Measurements from ENCODE around the gene CTDSPL.

DNA sequence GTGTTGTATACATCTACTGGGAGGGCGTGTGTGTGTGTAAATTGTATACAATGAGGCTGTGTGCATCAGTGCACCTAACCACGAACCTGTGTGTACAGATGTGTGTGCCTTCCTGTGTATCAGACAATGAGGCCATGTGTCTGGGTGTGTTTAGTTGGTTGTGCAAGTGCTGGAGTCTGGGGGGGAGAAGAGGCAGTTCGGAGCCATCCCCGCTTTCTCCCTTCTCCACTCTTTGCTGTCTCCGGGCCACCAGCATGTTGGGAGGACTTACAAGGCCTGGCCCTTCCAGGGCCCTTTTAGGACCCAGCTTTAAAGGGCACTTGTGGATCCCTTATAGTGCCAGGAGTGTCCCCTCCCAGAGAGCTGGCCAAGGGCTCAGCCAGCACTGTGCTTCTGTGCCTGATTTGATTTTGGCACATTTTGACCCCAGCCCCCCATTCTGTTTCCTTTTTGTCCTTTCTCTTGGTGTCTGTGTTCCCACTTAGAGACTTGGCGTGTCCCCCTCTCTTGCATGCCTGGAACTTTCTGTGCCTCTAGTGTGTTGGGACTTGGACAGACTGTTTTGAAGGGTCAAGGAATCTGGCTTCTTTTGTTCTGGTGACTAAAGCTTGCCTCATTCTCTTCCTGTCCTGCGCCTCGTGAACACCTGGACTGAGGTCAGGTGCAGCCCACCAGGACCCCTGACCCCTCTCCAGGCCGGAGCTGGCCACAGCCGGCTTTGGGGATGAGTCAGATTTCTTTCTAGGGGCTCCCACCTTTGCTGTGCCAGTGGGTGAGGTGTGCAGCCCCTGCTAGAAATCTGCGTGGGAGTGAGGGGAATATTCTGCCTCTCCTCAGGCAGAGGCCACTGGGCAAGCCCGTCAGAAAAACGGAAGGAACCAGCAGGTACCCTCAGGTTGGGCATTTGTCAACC lies 1.5 kb downstream of the CTDSPL start:
- TF ChIP-seq CTCF (IDR thresholded peaks at IDR 0.05) (no peak), POLR2A (IDR thresholded peaks at IDR 0.05) (peak; percentile 10), POLR2AphosphoS5 (IDR thresholded peaks at IDR 0.05) (no peak)

Measured in prostate gland (tissue), 2 donors.